ENCODE results near the gene ZNF836.
"Not testable (repeated sequence)": the region's sequence is repeated elsewhere in the genome, so short reads cannot be mapped to it uniquely, and the experiment has no call there.

Gene ZNF836

DNA sequence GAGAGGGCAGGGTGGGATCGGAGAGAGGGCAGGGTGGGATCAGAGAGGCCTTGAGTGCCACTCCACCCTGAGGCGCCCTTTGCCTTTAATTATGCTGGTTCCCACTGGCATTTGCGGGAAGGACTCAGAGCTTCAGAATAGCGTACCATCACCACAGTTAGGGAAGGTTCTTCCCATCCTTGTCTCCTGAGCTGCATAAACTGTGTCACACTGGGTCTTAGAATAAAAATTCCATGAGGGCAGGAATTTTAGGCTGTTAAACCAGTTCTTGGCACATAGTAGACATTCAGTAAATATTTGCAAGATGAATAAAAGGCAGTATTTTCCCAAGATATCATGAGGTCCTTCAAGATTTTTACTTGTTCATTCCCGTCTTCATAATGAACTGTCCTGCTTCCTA, 42.8 kb upstream of the ZNF836 start:
- Histone ChIP-seq H3K4me1 (ENCODE audit: insufficient read depth, poor library complexity, severe bottlenecking) (no peaks in the 10 kb centered on the region), H3K27ac (ENCODE audit: poor library complexity, severe bottlenecking) (no peak overlapping the region), H3K27me3 (ENCODE audit: insufficient read depth, poor library complexity, severe bottlenecking) (no peaks in the 10 kb centered on the region), H3K4me3 (ENCODE audit: severe bottlenecking) (no peak overlapping the region), H3K36me3 (ENCODE audit: low read depth) (peaks cover 98% of the 10 kb centered on the region), H3K9me3 (ENCODE audit: severe bottlenecking) (no peaks in the 10 kb centered on the region)
- ATAC-seq (ENCODE audit: low read depth) (no peak), DNase-seq (ENCODE audit: low spot score) (no peak)
- TF ChIP-seq, protein P1, sequence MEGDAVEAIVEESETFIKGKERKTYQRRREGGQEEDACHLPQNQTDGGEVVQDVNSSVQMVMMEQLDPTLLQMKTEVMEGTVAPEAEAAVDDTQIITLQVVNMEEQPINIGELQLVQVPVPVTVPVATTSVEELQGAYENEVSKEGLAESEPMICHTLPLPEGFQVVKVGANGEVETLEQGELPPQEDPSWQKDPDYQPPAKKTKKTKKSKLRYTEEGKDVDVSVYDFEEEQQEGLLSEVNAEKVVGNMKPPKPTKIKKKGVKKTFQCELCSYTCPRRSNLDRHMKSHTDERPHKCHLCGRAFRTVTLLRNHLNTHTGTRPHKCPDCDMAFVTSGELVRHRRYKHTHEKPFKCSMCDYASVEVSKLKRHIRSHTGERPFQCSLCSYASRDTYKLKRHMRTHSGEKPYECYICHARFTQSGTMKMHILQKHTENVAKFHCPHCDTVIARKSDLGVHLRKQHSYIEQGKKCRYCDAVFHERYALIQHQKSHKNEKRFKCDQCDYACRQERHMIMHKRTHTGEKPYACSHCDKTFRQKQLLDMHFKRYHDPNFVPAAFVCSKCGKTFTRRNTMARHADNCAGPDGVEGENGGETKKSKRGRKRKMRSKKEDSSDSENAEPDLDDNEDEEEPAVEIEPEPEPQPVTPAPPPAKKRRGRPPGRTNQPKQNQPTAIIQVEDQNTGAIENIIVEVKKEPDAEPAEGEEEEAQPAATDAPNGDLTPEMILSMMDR (IDR thresholded peaks at IDR 0.05; ENCODE audit: poor library complexity, severe bottlenecking) = no peak

GRCh38 chr19:52212572-52213255, 41.3 kb upstream of the ZNF836 start:
- DNase-seq (ENCODE audit: low spot score) (no peak), ATAC-seq (ENCODE audit: low read depth) (no peak)
- Histone ChIP-seq H3K9me3 (ENCODE audit: severe bottlenecking) (no peaks in the 10 kb centered on the region), H3K4me3 (ENCODE audit: severe bottlenecking) (no peak overlapping the region), H3K36me3 (ENCODE audit: low read depth) (peaks cover 98% of the 10 kb centered on the region), H3K4me1 (ENCODE audit: insufficient read depth, poor library complexity, severe bottlenecking) (no peaks in the 10 kb centered on the region), H3K27ac (ENCODE audit: poor library complexity, severe bottlenecking) (no peak overlapping the region), H3K27me3 (ENCODE audit: insufficient read depth, poor library complexity, severe bottlenecking) (no peaks in the 10 kb centered on the region)
- TF ChIP-seq, protein P1 (IDR thresholded peaks at IDR 0.05; ENCODE audit: poor library complexity, severe bottlenecking) = no peak

DNA sequence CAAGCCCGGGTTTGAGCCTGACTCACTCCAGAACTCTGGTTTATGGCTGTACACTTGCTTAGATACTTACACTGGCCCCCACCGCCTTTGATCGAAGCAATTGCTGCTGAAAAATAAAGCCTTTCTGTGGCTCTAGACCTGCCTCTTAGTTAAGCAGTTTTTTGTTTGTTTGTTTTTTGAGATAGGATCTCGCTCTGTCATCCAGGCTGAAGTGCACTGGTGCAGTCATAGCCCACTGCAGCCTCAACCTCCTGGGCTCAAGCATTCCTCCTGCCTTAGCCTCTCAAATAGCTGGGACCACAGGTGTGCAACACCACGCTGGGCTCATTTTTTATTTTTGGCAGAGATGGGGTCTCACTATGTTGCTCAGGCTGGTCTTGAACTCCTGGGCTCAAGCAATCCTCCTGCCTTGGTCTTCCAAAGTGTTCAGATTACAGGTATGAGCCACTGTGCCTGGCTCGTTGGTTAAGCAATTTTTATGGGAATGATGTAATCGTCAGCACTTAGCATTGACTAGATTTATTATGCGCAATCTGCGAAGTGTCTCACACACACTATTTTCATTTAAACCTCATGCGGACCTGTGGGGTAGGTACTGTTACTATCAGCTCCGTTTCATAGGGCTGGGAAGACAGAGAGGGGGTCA, 40.6 kb upstream of the ZNF836 start:
- H3K4me3 ChIP-seq (ENCODE audit: severe bottlenecking) = no peak overlapping the region
- H3K9me3 ChIP-seq (ENCODE audit: severe bottlenecking) = no peaks in the 10 kb centered on the region
- TF ChIP-seq, protein P1 (IDR thresholded peaks at IDR 0.05; ENCODE audit: poor library complexity, severe bottlenecking) = no peak
- H3K36me3 ChIP-seq (ENCODE audit: low read depth) = peaks cover 98% of the 10 kb centered on the region
- ATAC-seq (ENCODE audit: low read depth) (no peak), DNase-seq (ENCODE audit: low spot score) (no peak)
- H3K27me3 ChIP-seq (ENCODE audit: insufficient read depth, poor library complexity, severe bottlenecking) = no peaks in the 10 kb centered on the region
- H3K27ac ChIP-seq (ENCODE audit: poor library complexity, severe bottlenecking) = no peak overlapping the region
- no peaks in the 10 kb centered on the region for H3K4me1 ChIP-seq (ENCODE audit: insufficient read depth, poor library complexity, severe bottlenecking)

DNA sequence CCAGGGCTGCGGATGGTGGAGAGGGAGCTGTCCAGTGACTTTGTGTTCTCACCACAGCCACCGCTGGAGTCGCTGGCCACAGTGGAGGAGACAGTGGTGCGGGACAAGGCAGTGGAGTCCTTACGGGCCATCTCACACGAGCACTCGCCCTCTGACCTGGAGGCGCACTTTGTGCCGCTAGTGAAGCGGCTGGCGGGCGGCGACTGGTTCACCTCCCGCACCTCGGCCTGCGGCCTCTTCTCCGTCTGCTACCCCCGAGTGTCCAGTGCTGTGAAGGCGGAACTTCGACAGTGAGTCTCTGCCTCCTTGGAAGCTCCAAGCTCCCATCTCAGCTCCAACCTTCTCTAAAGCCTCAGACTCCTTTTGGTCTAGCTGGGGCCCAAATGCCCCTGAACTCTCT, 39.8 kb upstream of the ZNF836 start:
- H3K36me3 ChIP-seq (ENCODE audit: low read depth) = peaks cover 98% of the 10 kb centered on the region
- TF ChIP-seq, protein P1 (IDR thresholded peaks at IDR 0.05; ENCODE audit: poor library complexity, severe bottlenecking) = no peak

GRCh38 chr19:52206481-52206880, 35.1 kb upstream of the ZNF836 start:
- H3K9me3 ChIP-seq (ENCODE audit: severe bottlenecking) = no peaks in the 10 kb centered on the region
- peaks cover 99% of the 10 kb centered on the region for H3K36me3 ChIP-seq (ENCODE audit: low read depth)
- no peaks in the 10 kb centered on the region for H3K27me3 ChIP-seq (ENCODE audit: insufficient read depth, poor library complexity, severe bottlenecking)
- no peak overlapping the region for H3K27ac ChIP-seq (ENCODE audit: poor library complexity, severe bottlenecking)
- H3K4me1 ChIP-seq (ENCODE audit: insufficient read depth, poor library complexity, severe bottlenecking) = no peaks in the 10 kb centered on the region
- H3K4me3 ChIP-seq (ENCODE audit: severe bottlenecking) = no peak overlapping the region
- DNase-seq (ENCODE audit: low spot score) (no peak), ATAC-seq (ENCODE audit: low read depth) (no peak)
- TF ChIP-seq, protein P1 (IDR thresholded peaks at IDR 0.05; ENCODE audit: poor library complexity, severe bottlenecking) = no peak

More for the DNA sequence above, 39.8 kb upstream of the ZNF836 start:
- ATAC-seq (ENCODE audit: low read depth) (no peak), DNase-seq (ENCODE audit: low spot score) (no peak)
- no peak overlapping the region for H3K4me3 ChIP-seq (ENCODE audit: severe bottlenecking)
- H3K27ac ChIP-seq (ENCODE audit: poor library complexity, severe bottlenecking) = no peak overlapping the region
- no peaks in the 10 kb centered on the region for H3K4me1 ChIP-seq (ENCODE audit: insufficient read depth, poor library complexity, severe bottlenecking)
- no peaks in the 10 kb centered on the region for H3K27me3 ChIP-seq (ENCODE audit: insufficient read depth, poor library complexity, severe bottlenecking)
- no peaks in the 10 kb centered on the region for H3K9me3 ChIP-seq (ENCODE audit: severe bottlenecking)

GRCh38 chr19:52200755-52201391, 29.5 kb upstream of the ZNF836 start:
- not testable (repeated sequence) for ATAC-seq (ENCODE audit: low read depth); H3K27ac ChIP-seq (ENCODE audit: poor library complexity, severe bottlenecking); H3K4me1 ChIP-seq (ENCODE audit: insufficient read depth, poor library complexity, severe bottlenecking); H3K27me3 ChIP-seq (ENCODE audit: insufficient read depth, poor library complexity, severe bottlenecking); H3K4me3 ChIP-seq (ENCODE audit: severe bottlenecking); H3K9me3 ChIP-seq (ENCODE audit: severe bottlenecking); DNase-seq (ENCODE audit: low spot score)
- H3K36me3 ChIP-seq (ENCODE audit: low read depth) = peaks cover 95% of the 10 kb centered on the region
